Right renal cortex interstitium (tissue), 3 donors: ENCODE results near the gene TF. TPM values are rescaled to one million over a fixed set of nuclear protein-coding genes. Genes with fewer than 3 reads are reported as not detected.

Source experiments
- DNase-seq, 3 donors: peaks; one replicate each; pipeline ENCODE4 v3.0.0-alpha.2; 2013; ENCODE audit warnings: low read depth in 3 of 3, low spot score in 2 of 3
- polyA plus RNA-seq, 3 donors: library from polyadenylated mRNA; unstranded; fragments of 120-200 nt; gene quantifications; one replicate each; pipeline ENCODE4 v1.2.1, GENCODE V29; 2013; ENCODE audit not compliant: insufficient read length in 3 of 3

The TF gene
- polyA plus RNA-seq, 3 donors = 3.9 to 4.3 (median 4.3) TPM

DNA sequence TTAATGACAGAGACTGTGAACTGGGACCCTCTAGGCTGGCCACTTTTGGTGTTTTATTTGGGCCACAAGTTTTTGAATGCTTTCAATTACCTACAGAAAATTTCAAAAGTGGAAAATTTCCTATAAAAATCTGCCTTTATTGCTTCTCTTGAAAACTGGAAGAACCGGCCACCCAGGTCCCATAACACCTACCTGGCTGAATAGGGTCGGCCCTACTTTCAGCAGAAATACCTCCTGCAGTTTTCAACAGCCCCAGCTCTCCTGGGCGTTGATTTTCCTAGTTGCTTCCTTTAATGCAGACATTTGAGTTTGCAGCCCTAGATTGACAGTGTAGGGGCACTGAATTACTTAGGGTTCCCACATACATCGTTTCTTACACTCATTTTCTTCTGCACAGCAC lies 58.7 kb downstream of the TF start:
- DNase-seq = no peak

DNA sequence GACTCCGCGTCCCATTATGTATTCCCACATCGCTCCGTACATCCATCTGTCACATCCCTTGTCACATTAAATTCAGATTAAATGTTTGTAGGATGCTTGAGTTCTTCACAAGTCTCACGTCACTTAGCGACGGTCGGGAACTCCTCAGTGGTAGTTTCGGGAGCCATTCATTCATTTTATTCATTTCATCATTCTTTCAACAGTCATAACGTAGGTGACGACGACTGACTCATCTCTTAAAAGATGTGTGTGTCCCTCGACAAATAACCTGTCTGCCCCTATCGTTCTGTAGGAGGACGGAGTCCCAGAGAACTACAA lies 59.1 kb downstream of the TF start:
- no peak for DNase-seq

DNA sequence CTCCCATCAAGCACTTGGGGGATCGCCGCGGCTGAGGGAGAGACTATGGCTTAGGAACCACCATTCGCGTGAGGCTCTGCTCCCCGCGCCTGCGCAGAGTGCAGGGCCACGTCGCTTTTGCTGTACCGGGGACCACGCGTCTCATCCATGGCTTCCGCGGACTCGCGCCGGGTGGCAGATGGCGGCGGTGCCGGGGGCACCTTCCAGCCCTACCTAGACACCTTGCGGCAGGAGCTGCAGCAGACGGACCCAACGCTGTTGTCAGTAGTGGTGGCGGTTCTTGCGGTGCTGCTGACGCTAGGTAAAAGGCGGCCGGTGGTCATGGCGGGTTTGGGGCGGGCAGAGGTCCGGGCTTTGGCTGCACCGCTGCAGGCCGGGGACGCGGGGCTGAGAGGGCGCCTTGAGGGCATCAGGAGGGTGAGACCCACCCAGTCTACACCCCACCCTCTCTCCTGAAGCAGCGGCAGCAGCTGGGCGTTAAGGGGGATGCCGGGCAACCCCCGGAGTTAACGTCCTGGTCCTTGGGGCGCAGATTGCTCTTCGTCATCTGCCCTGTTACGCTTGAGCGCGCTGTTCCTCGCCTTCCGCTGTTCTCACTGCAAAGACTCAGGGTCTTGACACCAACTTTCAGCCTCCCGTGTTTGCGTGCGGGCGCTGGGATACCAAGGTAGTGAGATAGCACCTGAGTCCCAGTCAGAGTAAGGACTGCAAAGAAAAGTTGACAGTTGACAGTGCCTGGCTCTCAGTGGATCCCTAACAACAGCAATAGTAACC lies 59.7 kb downstream of the TF start, which contains the start of gene SRPRB:
Gene SRPRB (plus strand): TSS at position 114 of the 774 bp plus-strand sequence. CDS start 34 bp downstream, at position 148.
- DNase-seq = peak; percentile 64 to 87 (median 82)

DNA sequence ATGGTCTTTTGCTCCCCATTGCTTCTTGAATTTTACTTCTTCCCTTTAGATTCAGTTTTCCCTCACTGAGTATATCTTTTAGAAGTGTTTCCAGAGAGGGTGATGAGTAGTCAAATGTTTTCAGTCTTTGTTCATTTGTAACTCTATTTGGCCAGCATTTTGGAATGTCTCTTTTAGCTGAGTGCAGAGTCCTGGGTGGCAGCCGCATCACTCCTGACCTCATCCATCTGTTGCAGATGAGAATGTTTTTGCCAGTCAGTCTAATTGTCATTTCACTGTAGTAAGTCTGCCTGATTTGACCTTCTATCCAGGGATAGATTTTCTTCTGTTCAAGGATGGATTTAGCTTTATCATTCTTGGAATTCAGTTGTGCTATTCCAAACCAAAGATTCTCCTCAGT lies 66.7 kb downstream of the TF start:
- no peak for DNase-seq

DNA sequence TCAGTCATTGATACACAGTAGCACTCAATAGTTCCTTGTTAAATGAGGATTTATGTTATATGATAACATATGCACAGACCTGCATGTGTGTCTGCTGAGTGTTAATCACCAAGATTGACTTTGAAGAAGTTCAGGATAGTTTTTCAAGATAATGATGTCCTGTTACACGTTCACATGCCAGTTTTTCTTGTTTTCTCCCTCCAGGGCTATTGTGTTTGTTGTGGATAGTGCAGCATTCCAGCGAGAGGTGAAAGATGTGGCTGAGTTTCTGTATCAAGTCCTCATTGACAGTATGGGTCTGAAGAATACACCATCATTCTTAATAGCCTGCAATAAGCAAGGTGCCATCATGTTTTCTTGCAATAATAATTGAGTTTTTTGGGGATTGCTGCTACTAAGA lies 69.2 kb downstream of the TF start:
- no peak for DNase-seq

DNA sequence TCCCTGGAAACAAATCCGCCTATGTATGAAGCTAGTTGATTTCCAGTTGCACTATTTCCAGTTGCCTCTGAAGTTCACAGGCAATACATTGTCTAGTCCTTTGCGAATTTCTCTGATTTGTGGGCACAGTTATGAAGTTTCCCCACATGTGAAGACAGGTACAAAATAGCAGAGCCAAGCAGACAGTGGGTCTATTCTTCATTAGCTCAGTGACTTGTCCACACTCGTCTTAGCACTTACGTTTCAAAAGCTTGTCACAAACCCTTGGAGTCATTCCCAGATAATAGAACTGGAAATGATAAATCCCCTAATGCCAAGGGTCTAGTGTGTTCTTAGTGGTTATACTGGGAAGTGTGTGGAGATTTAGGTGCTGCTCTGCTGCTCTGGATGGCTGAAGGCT lies 73.9 kb downstream of the TF start:
- no peak for DNase-seq

DNA sequence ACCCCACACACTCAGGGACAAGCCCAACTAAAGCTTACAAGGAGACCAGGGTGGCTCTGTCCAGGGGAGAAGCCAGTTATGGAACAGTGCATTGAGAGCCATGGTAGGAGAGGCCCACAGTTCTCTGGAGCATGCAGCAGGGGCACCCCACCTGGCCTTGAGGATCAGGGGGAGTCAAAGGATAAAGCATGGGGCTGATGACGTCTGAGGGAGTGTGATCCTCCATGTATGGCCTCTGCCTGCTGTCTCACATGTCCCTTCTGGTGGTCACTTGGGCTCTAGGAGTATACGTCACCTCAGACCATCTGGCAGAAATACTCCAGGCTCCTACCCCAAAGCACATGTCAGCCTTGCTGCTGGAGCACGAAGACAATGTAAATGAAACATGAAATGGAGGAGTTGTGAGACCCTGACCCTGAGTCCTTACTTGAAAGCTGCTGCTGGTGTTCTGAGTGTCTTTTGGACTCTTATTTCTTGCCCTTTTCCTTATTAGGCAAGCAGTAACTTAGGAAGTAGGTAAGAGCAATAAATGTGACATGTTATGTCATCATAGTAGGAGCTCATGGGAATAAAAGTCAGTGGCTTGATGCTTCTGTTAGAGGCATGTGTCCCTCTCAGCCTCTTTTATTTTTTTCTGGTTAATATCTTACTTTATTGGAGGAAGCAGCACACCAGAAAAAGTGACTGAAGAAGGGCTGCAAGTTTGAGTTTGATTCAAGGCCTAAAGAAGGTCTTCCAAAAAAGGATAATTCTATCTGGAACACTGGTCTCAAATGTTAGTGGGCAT lies 74.9 kb downstream of the TF start:
- DNase-seq = no peak

DNA sequence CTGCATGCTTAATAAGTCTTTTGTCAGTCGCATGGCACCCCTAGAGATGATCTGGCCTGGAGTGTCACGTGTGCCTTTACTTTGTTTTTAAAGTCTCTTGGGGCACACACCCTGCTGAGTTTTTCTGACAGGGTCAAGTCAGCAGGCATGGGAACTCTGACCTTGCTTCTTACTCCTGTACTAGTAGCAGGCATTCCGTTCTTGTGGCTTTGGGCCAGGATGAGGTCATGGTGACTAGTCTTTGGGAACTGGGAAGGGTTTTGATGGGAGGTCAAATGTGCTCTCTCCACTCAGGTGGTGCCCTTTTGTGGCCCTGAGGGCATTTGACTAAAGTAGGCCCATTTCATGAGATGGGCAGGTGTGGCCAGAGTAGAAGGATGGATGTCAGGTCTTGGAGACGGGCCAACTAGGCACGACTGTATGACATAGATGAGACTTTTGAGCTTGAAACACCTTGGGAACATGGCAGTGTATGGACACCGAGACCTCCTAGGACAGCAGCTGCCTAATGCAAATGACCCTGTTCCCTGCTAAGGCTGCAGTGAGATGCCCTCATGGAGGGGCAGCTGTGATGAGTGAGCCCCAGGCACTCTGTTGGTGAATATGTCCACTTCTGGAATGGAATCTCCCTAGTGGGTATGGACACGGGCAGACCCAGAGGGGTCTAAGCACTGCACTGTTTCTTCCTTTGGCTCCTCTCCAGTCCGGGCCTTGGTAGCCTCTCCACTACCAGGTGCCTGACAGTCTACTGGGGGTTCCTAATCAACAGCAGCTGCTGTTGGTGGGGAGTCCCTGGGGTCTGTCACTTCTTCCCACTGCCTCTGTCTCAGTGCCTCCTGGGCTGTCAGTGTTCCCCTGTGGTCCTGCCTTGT lies 75.8 kb downstream of the TF start:
- no peak for DNase-seq

DNA sequence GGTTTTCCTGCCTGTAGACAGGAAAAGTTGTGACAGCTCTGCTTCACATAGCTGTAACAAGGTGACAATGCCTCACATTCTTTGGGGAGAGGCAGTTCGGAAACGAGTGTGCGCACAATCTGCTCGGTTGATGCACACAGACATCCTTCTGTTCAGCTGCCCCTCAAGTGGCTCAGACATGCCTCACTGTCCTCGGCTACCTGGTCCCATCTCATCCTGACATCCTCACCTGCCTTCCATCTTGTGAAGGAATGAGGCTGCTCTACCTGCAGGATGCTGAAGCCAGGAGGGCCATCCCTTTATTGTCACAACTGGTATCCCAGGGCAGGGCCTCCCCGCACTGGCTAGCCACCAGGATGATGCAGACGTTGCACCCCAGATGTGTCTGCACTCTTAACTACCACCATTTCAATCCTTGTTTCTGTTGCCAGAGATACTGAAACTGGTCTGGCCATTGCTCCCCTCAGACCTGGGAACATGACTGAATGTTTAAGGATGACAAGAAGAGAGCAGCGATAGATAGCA lies 78.8 kb downstream of the TF start:
- DNase-seq = no peak

DNA sequence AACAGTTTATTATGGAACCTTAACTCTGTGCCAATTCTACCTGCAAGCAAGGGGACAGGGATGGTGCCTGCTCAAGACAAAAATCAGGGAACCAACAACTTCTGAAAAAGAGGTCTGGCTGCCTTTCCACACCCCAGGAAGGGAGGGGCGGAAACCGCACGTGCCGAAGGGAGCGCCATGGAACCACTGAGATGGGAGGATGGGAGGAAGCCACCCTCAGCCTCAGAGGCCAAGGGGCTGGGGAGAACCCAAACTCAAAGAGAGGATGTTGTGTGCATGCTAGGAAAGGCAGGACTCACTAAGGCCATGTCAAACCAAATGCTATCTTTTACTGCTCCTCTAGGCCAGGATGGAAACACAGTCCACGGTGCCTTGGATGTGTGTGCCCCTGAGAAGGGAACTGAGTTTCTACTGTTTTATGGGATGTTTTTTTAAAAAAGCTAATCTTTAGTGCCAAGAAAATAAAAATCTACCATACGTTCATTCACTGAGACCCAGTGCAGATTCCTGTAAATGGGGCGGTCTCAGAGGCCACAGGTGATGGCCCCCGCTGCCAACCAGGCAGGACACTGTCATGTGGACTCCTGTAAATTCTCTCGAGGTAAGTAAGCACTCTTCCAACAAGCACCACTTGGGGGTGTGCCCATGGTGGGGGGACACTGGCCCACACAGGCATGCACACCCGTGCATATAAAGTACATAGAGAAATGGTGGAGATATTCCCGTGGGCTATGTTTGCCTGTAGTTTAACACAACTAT lies 80.0 kb downstream of the TF start:
- no peak for DNase-seq

DNA sequence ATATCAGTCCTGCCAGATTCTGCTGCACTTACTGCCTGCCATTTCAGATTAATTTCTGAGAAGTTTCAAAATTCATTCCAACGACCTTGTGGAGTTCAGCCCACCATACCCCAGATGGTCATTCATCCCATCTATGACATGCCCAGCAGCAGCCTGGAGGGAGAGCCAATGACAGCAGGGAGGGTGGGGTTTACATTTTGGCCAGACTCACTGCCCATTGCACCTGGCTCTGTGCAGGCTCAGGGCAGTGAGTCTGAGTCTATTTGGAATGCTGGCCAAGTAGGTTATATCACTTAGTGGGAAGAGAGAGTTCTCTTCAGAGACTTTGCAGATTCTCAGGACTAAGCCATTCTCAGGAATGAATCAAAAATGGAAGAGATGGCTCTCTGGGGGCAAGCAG lies 80.9 kb downstream of the TF start:
- no peak for DNase-seq

DNA sequence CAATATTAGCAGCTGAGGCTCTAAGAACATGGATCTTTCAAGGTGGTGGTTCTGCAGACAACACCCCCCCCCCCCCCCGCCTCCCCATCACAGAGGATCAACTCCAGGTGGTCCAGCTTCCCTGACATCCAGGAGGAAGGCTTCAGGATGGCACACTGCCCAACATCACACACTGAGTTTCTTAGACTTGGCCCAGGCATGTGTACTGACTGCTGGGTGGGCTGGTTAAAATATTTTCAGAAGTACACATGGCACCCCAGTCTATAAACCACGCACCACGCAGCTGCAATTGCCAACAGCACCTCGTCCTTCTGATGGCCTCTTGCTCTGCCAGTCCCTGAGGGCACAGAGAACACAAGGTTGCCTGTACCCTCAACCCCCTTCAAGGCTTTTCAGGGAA lies 81.5 kb downstream of the TF start:
- DNase-seq = no peak

DNA sequence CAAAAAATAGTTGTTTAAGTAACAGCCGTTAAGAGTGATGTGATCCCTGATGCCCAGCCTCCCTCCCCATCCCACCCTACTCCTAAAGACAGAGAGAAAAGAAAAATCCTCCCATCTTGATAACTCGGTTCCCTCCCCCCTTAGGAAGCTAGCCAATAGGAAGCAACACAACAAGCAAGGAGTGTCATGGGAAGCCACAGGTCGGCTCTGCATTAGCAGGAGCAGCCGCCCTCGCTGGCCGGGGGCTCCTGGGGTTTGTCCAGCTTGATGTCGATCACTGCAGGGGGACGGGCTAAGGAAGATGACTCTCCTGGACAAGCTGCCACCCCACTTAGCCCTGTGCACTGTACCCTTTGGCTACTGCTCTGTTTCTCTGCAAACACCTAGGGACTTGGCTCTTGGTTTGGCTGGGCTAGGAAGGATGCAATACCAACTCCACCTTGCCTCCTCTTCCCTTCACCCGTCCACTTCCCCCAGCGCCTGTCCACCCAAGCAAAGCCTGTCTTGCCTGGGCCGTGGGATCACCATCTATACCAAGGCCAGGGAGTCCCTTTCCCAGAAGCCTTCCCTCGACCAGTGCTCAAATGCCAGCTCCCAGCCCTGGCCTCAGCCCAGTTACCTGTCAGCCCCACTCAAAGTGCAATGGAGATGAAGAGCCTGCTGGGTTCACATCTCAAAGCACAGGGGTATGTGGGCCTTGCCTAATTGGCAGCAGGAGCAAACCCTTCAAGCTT lies 82.5 kb downstream of the TF start:
- DNase-seq = no peak

DNA sequence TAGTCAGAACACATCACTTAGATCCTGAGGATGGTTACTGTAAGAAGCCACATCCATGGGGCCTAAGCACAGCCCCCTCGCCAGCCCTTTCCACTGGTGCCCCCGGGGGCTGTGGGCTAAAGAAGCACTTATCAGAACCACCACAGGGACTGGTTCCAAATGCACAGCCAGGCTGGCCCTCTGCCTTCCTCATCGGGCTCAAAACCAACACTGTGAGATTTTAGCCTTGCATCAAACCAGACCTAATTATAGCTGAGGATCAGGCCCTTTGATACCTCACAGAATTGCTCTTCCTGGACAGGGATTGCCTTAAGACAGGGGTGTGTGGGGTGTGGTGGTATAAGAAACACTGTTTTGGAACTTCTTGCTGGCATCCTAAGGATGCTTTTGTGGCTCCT lies 83.1 kb downstream of the TF start:
- no peak for DNase-seq

DNA sequence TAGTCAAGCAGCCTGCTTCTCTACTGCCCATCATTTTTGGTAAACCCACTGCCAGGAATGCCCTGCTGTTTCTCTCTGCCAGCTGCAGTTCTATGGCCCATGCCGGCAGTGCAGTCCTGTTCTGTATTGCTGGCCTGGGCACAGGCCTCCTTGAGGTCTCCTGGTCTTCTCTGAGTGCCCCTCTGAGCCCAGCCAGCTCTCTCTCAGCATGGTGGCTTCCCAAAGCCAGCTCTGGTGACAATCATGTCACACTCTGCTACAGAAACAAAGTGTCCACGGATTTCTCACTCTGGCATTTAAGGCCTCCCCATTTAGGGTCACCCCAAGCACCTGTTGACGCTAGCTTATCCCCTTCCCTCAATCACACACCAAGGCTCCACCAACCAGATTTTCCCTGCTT lies 83.9 kb downstream of the TF start:
- DNase-seq = no peak

DNA sequence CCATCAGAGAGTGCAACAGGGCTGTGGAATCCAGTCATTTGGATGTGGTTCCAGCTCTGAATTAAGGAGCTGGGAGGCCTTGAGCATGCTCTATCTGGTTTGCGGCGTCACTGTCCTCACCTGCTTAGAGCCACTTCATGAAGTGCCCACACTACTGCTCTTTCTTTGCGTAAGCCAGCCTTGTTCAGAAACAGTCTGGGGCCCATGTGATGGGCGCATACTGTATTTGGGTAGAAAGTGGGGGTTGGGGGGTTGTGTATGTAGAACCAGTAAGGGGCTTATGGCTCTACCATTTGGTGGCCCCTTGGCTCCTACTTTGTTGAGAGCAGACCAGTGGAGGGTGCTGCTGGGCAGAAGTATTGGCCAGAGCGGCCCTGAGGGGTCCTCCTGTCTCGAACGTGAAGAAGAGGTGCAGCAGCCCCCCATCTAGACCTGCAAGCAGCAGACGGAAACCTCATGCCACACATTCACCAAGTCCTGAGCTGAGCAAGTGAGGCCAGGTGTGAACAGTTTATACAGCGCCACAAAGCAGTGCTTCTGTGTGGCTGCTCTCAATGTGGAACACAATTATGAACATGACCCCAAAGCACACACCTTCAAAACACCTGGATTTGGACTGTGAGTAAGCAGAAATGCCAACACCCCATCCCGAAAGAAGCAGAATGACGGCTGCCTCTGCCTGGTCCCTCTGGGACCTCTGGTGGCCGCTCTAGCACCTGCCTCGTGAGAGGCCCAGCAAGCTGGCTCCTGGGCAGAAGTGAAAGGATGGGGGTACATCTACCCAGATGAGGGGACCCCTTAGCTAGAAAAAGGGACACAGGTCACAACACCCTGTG lies 86.0 kb downstream of the TF start:
- no peak for DNase-seq

DNA sequence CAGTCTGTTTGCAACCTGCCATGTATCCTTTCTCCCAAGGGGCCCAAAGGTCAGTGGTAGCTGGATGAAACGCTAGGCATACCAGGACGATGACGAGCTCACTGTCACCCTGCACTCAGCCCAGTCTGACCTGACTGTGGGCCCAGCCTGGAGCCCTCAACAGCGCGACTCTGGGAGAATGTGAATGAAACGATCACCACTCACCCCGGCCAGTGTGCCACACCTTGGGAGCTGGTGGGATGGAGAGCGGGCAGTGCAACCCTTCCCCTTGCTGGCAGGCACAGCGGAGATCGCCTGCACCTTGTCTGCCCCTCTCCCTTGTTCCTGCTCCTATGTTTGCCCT lies 86.6 kb downstream of the TF start:
- DNase-seq = no peak

DNA sequence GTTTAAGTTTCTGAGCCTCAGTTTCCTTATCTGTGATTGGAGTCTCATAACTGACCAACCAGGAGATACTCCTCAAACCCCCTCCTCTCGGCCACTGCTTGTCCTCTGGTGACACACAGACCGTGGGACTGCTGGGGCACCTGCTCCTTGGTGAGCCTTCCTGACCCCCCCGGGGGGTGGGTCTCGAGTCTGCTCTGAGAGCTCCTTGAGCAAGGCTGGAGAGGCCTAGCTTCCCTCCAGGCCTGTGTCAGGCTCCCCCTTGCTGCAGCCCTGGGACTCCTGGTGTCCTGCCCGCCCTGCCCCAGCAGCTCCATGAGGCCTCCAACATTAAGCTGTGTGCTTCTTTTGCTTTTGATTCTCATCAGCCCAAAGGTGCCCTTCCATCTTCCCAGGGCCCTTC lies 87.1 kb downstream of the TF start:
- no peak for DNase-seq
